ENCODE measurements around the gene ARHGAP10.
"Not testable (repeated sequence)": the region's sequence is repeated elsewhere in the genome, so short reads cannot be mapped to it uniquely, and the experiment has no call there.

Gene ARHGAP10

DNA sequence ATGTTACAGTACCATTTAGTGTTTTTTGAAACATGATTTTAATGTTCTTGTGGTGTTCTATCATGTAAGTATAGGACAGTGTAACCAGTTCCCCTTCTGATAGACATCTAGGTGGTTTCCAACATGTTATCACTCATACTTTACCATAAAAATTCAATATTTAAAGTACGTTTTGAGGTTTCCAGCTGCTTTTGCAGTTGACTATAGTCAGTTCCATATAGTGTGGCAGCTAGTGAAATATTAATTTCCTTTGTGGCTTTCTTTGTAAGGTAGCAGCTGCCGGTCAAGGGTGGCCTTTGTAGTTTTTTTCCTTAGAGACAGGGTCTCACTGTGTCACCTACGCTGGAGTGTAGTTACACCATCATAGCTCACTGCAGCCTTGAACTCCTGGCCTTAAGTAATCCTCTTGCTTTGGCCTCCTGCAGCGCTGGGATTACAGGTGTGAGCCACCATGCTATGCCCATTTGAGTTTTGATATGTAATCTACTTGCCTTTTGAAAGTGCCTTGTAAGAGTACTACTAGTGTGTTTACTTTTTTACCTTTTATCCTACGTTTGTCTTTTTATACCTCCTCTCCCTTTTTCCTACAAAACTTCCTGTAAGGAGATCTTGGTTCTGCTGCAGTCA lies 63.0 kb downstream of the ARHGAP10 start:
- no peak for DNase-seq

DNA sequence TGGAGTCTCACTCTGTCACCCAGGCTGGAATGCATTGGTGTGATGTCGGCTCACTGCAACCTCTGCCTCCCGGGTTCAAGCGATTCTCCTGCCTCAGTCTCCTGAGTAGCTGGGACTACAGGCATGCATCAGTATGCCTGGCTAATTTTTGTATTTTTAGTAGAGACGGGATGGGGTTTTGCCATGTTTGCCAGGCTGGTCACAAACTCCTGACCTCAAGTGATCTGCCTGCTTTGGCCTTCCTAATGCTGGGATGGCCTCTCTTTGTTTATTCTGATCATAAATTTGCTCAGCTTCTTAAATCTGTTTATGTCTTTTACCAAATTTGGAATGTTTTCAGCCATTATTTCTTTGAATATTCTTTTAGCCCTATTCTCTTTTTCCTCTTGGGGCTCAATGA lies 67.2 kb downstream of the ARHGAP10 start:
- not testable (repeated sequence) for DNase-seq

DNA sequence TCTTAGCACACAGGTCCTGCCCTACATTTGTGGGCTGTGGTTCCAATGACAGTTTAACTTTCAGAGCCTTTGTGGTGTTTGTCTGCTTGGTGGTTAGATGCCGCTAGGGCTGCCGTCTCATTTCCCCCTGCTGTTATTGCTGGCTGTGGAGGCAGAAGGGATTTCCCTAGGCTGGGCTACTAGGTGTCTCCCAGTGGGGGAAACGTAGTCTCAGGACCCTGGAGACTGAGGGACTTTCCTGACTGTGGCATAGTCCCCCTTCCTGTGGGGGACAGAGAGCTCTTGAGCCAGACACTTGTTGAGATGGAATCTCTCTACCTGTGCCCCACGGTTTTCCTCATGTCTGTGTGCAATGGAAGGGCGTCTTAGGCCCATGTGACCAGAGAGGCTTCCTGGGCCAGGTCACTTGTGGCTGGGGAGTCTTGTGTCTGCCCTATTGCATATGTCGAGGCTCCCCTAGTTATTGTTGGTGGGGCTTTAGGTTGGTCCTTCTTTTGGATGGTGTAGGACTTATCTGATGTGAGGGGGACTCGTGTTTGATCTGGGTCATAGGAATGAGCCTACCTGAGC lies 68.2 kb downstream of the ARHGAP10 start:
- DNase-seq: no peak

DNA sequence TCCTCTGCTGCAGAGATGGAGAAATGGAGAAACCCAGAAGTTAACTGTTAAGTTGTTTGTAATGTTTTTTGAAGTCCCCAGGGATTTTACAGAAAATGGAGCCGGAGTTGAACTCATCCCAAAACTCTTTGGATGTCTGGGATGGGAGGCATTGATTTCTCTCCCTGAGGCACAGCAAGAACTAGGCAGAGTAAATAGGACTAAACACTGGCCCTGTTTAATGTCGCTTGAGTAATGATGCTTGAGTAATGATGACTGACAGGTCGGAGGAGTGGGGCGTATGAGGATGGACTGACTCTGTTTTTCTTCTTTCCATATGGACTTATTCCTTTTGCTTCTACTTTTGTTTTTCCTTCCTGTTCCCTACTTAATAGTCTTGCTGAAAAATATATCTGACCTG lies 69.9 kb downstream of the ARHGAP10 start:
- DNase-seq: no peak

- no peak for DNase-seq
Observed at GRCh38 chr4:147802346-147802745, 70.5 kb downstream of the ARHGAP10 start.

- DNase-seq: no peak
Observed at GRCh38 chr4:147805946-147806345, 74.1 kb downstream of the ARHGAP10 start.

DNA sequence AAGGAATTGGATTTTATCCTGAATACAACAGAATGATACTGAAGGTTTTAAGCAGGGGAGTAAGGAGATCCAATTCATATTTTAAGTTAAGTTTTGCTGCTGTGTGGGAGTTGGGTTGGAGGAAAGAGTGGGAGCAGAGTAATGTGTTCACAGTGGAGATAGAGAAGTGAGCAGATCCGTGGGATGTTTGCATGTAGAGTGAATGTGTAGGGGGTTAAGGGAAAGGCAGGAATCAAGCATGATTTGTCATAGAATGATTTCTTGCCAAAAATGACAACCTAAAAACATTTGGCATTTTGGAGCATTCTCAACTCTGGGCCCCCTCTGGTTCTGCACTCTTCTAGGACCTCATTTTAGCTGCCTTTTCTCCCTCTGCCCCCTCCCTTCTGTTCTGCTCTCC lies 76.6 kb downstream of the ARHGAP10 start:
- no peak for DNase-seq

GRCh38 chr4:147809211-147809610 lies 77.3 kb downstream of the ARHGAP10 start:
- DNase-seq: no peak

DNA sequence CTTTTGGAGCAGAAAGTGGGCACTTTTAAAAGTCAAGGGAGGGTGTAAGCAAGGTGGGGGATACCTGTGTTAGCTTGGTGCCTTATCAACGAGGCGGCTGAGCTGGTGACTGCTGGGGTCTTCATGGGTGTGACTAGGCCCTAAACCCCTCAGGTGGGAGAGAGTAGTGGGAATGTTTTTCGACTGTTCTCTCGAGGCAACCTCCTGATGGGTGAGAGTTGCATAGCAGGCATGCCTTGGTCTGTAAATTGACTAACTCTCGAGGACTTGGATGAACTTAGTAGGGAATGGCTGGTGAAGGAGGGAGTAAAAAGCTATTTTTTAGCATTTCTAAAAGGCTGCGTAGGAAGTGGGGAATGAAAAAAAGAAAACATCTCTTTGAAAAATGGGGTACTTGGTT lies 80.0 kb downstream of the ARHGAP10 start:
- DNase-seq: no peak

DNA sequence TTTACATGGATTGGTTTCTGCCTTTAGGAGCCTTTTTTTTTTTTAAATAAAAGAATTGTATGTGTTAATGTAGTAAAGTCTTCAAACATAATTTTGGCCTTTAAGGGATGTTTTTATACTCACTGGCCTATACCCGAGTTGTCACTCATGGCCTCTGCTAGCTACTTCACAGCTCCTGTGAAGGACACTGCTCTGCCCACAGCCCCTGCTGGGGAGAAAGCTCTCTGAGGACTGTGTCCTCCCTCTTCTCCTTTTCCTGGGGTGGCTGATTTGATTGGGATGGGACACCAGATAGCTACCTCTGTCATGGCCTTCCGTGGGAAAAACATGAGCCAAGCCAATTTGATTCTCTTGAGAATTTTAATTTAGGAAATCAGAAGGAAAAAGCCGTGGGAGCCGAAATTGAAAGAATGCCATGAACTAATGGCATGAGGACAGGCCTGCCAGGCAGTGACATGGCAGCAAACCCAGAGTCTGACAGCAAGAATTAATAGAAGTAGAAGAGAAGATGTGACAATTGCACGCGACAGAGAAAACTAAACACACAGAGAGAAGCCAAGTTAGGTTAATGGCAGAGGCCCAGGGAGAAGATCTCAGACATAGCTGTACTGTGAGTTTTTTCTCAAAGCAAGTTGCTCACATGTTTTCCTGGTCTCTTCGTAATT lies 81.4 kb downstream of the ARHGAP10 start:
- DNase-seq: no peak

- DNase-seq: no peak
Observed at GRCh38 chr4:147813973-147814372, 82.1 kb downstream of the ARHGAP10 start.

DNA sequence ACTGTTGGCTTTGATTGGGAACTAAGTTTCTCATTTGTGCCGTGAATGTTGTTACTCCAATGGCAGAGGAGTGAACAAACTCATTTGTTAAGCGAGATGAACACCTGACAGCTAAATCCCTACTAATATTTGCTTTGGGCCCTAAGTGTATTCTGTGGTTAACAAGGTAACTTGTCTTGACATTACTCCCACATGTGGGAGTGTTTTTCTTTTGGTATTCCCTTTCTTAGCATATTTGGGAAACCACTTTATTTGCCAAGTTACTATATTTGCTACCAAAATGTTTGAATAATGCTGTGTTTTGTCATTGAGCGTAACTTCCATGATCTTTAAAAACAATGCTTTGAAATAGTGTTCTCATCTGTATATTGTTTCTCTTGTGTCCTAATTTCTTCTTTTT lies 82.5 kb downstream of the ARHGAP10 start:
- DNase-seq: no peak

DNA sequence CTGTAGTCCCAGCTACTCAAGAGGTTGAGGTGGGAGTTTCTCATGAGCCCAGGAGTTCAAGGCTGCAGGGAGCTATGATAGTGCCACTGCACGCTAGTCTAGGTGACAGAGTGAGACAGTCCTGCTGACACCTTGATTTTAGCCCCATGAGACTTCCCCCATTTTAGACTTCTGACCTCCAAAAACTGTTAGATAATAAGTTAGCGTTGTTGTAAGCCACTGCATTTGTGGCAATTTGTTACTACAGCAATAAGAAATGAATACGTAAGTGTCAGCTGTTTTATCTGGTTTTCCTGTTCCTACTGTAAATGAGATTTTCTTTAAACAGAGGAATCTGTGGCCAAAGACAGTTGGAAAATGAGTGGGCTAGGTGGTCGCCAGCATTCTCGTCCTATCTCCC lies 83.9 kb downstream of the ARHGAP10 start:
- DNase-seq: no peak

DNA sequence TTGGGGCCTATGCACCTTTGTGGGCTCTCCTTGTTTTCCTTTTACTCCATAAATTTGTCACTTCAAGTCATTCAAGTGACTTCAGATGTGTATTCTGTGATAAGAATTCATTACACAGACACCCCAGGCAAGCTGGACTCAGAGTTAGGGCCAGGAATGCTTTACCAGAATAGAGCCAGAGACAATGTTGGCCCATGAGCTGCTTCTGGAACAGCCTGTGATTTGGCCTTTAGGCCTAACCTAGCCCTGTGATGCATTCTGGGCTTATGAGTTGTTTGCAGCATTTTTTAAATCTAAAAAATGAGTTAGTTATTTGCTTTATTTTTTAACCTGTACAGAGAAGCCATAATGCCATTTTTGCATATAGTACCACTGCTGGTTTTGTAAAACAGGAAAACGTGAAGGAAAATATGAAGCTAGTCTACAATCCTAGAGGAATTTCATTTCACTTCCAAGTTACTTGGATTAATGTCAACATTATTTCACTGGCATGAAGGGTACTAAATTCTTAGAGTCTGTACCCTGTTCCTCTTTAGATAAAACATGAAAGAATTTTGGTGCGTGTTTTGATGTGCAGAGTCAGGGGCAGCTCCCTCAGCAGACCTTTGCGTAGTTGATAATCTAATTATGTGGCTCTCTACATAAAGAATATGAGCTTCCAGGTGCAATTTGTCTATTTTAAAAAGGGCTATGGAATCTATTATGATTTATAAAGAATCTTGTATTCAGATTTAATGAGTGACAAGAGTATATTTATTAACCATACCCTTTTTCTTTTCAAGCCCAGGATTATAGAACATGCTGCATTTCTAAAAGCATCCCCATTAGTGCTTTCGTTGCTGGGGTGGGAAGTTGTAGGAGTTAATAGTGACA lies 84.7 kb downstream of the ARHGAP10 start:
- no peak for DNase-seq

GRCh38 chr4:147820975-147821374 lies 89.1 kb downstream of the ARHGAP10 start:
- no peak for DNase-seq

- no peak for DNase-seq
Observed at GRCh38 chr4:147821555-147821954, 89.7 kb downstream of the ARHGAP10 start.

GRCh38 chr4:147822128-147822527 lies 90.2 kb downstream of the ARHGAP10 start:
- DNase-seq: no peak

GRCh38 chr4:147823130-147823529 lies 91.2 kb downstream of the ARHGAP10 start:
- DNase-seq: no peak

DNA sequence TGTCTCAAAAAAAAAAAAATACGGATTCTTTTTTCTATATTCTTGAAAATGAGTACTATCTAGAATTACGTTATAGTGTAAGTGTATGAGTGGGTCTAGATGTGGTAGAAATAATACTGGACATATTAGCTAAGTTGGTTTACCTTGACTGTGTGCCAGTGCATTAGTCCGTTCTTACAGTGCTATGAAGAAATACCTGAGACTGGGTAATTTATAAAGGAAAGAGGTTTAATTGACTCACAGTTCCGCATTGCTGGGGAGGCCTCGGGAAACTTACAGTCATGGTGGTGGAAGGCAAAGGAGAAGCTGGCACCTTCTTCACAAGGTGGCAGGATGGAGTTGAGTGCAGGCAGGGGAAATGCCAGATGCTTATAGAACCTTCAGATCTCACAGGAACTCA lies 92.4 kb downstream of the ARHGAP10 start:
- DNase-seq: no peak

DNA sequence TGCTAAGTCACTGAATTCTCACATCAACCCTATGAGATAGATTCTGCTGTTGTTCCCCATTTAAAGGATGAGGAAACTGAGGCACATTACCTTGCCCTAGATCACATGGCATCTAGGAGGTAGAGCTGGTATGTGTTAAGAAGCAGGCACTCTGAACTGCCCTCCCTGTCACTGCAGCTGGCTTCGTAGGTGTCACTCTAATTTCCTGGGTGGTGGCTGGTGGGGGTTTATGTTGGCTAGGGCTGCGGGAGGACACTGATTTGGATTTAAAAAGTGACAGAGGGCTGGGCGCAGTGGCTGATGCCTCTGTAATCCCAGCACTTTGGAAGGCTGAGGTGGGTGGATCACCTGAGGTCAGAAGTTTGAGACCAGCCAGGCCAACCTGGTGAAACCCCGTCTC lies 93.0 kb downstream of the ARHGAP10 start:
- DNase-seq: no peak

DNA sequence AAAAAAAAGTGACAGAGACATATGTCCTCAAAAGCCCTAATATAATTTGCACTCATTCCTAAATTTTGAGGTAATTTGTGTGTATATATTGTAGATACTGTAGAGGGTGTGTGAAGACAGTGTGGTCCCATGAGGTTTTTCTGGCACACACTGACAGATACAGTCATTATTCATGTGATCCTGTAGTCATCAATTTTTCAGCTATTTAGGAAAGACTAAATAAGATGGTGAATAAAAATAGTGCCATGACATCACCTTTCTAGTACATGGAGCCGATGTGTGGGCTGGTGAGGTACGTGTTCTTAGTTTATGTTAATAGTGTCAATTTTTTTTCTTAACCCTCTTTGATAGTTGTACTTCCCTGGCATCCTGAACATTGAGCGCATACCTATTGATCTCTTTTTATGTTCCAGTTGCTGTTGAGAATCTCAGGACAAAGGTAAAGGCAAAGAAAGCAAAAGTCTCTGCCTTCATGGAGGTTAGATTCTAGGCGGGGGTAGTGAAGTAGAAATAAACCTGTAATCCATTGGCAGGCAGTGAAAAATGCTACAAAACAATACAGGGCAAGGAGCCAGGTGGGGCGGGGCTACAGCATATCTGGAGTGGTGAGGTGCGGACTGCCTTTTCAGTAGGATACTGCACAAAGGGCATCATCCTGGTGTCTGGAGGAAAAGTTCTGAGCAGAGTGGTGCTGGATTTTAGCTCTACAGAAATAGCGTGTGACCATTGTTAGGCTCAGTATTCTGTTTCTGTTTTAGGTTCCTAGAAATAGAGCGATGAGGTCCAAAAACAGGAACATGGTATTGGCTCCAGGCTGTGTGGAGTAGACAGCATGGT lies 93.8 kb downstream of the ARHGAP10 start:
- no peak for DNase-seq

GRCh38 chr4:147826288-147826646 lies 94.4 kb downstream of the ARHGAP10 start:
- DNase-seq: no peak
